Hepatocyte (in vitro differentiated cells): Measurements from ENCODE around the gene MAST4.

Source experiments
- CTCF ChIP-seq: fragments of 200-600 bp; sonication (generic); IDR thresholded peaks from 2 replicates; pipeline ENCODE4 v1.5.1; 2016; ENCODE audit warnings: antibody characterized with exemption, mild to moderate bottlenecking; ENCODE audit not compliant: poor library complexity
- EZH2 ChIP-seq: fragments of 200-600 bp; sonication (generic); IDR thresholded peaks from 2 replicates; pipeline ENCODE4 v1.6.1; 2016; ENCODE audit warnings: antibody characterized with exemption, mild to moderate bottlenecking, borderline replicate concordance
- EZH2phosphoT487 ChIP-seq: fragments of 200-600 bp; sonication (generic); IDR thresholded peaks from one replicate; pipeline ENCODE4 v1.6.1; 2018; ENCODE audit warnings: antibody characterized with exemption, mild to moderate bottlenecking, low read depth, moderate library complexity; ENCODE audit not compliant: unreplicated experiment, severe bottlenecking

- no peak for TF ChIP-seq CTCF
- TF ChIP-seq EZH2phosphoT487, result no peak
- TF ChIP-seq EZH2, result no peak
Observed at GRCh38 chr5:66933066-66933465, 336.9 kb downstream of the MAST4 start.
